Right lobe of liver (tissue), 4 donors: ENCODE results near the gene EPHA10.
"Not testable (repeated sequence)": the region's sequence is repeated elsewhere in the genome, so short reads cannot be mapped to it uniquely, and the experiment has no call there.

Source experiments
- POLR2A ChIP-seq: fragments of 450-650 bp; IDR thresholded peaks from one replicate; pipeline ENCODE4 v1.6.1; 2017; ENCODE audit warnings: antibody characterized with exemption, mild to moderate bottlenecking
- TF ChIP-seq, protein P1 (sequence below), 4 donors: fragments of 200-600 bp in 3 of 4; fragments of 450-650 bp in 1 of 4; IDR thresholded peaks; one replicate each; pipeline versions ENCODE4 v1.5.1 to v1.8.0; 2016 to 2022; ENCODE audit warnings: antibody characterized with exemption in 4 of 4, mild to moderate bottlenecking in 2 of 4
- donor health status: DM: no; HTN: no; CAD: no.
- donor health status: DM: no; HTN: no; CAD: no.
- donor health status: DM: no; HTN: yes; CAD: no.

DNA sequence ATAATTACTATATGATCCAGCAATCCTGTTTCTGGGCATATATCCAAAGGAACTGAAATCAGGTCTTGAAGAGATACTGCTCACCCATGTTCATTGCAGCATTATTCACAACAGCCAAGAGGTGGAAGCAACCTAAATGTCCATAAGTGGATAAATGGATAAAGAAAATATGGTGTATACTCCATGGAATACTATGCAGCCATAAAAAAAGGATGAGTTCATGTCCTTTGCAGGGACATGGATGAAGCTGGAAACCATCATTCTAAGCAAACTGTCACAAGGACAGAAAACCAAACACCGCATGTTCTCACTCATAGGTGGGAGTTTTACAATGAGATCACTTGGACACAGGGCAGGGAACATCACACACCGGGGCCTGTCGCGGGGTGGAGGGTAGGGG lies 26.3 kb downstream of the EPHA10 start:
- TF ChIP-seq, protein P1, sequence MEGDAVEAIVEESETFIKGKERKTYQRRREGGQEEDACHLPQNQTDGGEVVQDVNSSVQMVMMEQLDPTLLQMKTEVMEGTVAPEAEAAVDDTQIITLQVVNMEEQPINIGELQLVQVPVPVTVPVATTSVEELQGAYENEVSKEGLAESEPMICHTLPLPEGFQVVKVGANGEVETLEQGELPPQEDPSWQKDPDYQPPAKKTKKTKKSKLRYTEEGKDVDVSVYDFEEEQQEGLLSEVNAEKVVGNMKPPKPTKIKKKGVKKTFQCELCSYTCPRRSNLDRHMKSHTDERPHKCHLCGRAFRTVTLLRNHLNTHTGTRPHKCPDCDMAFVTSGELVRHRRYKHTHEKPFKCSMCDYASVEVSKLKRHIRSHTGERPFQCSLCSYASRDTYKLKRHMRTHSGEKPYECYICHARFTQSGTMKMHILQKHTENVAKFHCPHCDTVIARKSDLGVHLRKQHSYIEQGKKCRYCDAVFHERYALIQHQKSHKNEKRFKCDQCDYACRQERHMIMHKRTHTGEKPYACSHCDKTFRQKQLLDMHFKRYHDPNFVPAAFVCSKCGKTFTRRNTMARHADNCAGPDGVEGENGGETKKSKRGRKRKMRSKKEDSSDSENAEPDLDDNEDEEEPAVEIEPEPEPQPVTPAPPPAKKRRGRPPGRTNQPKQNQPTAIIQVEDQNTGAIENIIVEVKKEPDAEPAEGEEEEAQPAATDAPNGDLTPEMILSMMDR (IDR thresholded peaks at IDR 0.05), result not testable (repeated sequence)
- TF ChIP-seq POLR2A, result not testable (repeated sequence)
